Thymus (tissue), 11 donors: ENCODE data around the gene ENTPD1. TPM values are rescaled to one million over a fixed set of nuclear protein-coding genes. Genes with fewer than 3 reads are reported as not detected.

Experiments
- DNase-seq, 9 donors: peaks; one replicate each; pipeline ENCODE4 v3.0.0-alpha.2; 2013; ENCODE audit warnings: low spot score in 9 of 9, low read depth in 6 of 9, missing footprints in 1 of 9
- H3K27ac ChIP-seq, 2 donors: one replicate each; pipeline ENCODE4 v1.5.1; 2013; ENCODE audit warnings: control low read depth in 1 of 2, low read depth in 1 of 2, low read length in 1 of 2, mild to moderate bottlenecking in 1 of 2, moderate library complexity in 1 of 2
- H3K27me3 ChIP-seq, 2 donors: one replicate each; pipeline ENCODE4 v1.5.1; 2013; ENCODE audit warnings: low read length in 1 of 2; ENCODE audit not compliant: control insufficient read depth in 2 of 2, insufficient read depth in 1 of 2
- H3K36me3 ChIP-seq, 2 donors: one replicate each; pipeline ENCODE4 v1.5.1; 2013; ENCODE audit warnings: low read length in 1 of 2, mild to moderate bottlenecking in 1 of 2, moderate library complexity in 1 of 2; ENCODE audit not compliant: control insufficient read depth in 2 of 2, insufficient read depth in 2 of 2
- H3K4me1 ChIP-seq, 2 donors: one replicate each; pipeline ENCODE4 v1.5.1; 2013; ENCODE audit warnings: low read length in 2 of 2; ENCODE audit not compliant: control insufficient read depth in 2 of 2, insufficient read depth in 2 of 2
- H3K4me3 ChIP-seq, 2 donors: one replicate each; pipeline ENCODE4 v1.5.1; 2013; ENCODE audit warnings: low read length in 2 of 2, control low read depth in 1 of 2, mild to moderate bottlenecking in 1 of 2
- H3K9me3 ChIP-seq, 2 donors: one replicate each; pipeline ENCODE4 v1.5.1; 2013; ENCODE audit warnings: low read length in 1 of 2, mild to moderate bottlenecking in 1 of 2; ENCODE audit not compliant: control insufficient read depth in 2 of 2, insufficient read depth in 1 of 2
- WGBS: extraction: QIAGEN DNeasy Blood & Tissue Kit; methylation state at CpG from one replicate; pipeline ENCODE4 v1.1.7; 2013; 5-methylcytosine and 5-hydroxymethylcytosine counted together
- polyA plus RNA-seq: library from polyadenylated mRNA; stranded (reverse); fragments of 200-250 nt; gene quantifications from one replicate; pipeline ENCODE4 v1.2.3, GENCODE V29; 2013
- total RNA-seq: library from RNA; stranded (reverse); fragments of 120-200 nt; gene quantifications from one replicate; pipeline ENCODE4 v1.2.4, GENCODE V29; 2013
- donor health status: healthy.

ENTPD1 gene
- total and polyA plus RNA-seq, 2 donors: 8.2 to 20.5 TPM

DNA sequence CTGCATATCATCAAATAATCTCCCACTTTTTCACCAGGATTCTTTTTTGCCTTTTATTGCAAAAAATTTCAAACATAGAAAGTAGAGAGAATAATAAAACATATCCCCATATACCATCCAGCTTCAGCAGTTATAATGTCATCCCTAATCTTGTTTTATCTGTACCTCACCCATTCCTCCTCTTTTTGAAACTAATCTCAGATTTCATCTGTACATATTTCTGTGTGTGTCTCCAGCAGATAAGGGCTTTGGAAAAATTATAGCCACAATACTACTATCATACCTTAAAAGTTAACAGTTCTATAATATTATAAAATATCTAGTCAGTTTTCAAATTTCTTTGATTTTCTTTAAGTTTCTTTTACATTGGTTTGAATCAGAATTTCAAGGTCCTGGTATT is 7.6 kb upstream of the ENTPD1 start:
- H3K27me3 ChIP-seq: no peaks in the 10 kb centered on the region
- H3K4me3 ChIP-seq: no peak overlapping the region
- H3K9me3 ChIP-seq: no peaks in the 10 kb centered on the region
- DNase-seq: no peak
- no peaks in the 10 kb centered on the region for H3K4me1 ChIP-seq
- no peaks in the 10 kb centered on the region for H3K36me3 ChIP-seq
- H3K27ac ChIP-seq: no peak overlapping the region

DNA sequence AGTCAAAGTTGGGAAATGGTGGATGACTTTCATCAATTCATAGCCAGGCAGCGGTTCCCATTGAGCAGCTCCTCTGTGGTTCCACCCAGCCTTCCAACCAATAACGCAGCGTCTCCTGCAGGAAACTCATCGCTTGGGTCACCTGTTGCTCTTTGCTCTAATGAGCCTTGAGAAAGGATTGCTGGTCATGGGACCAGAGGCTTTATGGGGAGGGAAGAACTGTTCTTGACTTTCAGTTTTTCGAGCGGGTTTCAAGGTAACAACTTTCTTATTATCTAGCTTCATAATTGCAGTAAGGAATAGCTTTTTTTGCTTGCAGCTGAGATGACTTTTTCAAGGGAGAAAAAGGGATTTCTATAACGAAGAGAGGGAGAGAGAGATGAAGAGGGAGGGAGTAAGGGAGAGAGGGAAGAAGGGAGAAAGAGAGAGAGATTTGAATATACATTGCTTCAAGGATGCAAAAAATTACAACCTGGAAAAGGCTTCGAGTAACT is 405 bp upstream of the ENTPD1 start:
- 81% methylated on average over 8 of the region's 8 CpGs for WGBS
- no peak for DNase-seq
- Histone ChIP-seq H3K36me3 (no peaks in the 10 kb centered on the region), H3K27me3 (peaks cover 2 to 5% of the 10 kb centered on the region in 2 donors), H3K4me3 (no peak overlapping the region), H3K4me1 (no peaks in the 10 kb centered on the region), H3K9me3 (no peaks in the 10 kb centered on the region), H3K27ac (no peak overlapping the region)

GRCh38 chr10:95756809-95757684 is 1.1 kb downstream of the ENTPD1 start:
- H3K9me3 ChIP-seq: no peaks in the 10 kb centered on the region
- H3K36me3 ChIP-seq: no peaks in the 10 kb centered on the region
- H3K4me3 ChIP-seq: peak overlapping the region in 1 of 2 donors; percentile 13
- no peak for DNase-seq
- H3K27me3 ChIP-seq: peaks cover 2 to 5% of the 10 kb centered on the region in 2 donors
- WGBS: 70% methylated on average over 5 of the region's 5 CpGs
- H3K27ac ChIP-seq: peak overlapping the region; percentile 32 to 57
- no peaks in the 10 kb centered on the region for H3K4me1 ChIP-seq

DNA sequence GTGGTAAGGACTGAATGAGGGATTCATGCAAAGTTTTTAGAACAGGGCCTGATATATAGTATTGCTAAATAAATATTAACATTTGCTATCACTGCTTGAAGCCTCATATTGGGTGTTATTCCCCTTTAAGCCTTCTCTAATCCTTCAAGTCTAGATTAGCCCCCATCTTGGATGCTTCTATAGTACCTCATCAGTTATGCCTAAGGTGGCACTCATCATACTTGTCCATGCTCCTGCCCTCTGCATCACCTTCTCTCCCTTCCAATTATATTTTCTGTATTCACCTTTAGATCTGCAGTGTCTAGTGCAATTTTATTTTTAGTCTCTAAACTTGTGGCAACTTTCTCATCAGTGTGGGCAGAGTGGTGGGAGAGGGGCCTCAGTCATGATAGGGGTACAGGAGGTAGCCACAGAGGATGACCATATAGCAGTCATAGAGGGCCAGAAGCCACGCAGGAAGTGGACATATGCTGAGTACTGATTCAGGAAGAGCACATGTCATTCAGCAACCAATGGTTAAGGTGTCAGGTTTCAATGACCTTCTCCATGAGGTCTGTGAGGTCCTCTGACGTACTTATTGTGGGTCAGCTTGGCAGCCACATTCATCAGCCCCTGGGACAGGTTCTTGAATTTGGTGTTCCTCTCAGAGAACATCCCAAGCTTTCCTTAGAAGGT is 2.5 kb downstream of the ENTPD1 start:
- DNase-seq: no peak
- no peaks in the 10 kb centered on the region for H3K36me3 ChIP-seq
- H3K27ac ChIP-seq: no peak overlapping the region
- H3K9me3 ChIP-seq: no peaks in the 10 kb centered on the region
- H3K27me3 ChIP-seq: peaks cover 2 to 5% of the 10 kb centered on the region in 2 donors
- WGBS: 95% methylated on average over 2 of the region's 2 CpGs
- no peak overlapping the region for H3K4me3 ChIP-seq
- no peaks in the 10 kb centered on the region for H3K4me1 ChIP-seq

DNA sequence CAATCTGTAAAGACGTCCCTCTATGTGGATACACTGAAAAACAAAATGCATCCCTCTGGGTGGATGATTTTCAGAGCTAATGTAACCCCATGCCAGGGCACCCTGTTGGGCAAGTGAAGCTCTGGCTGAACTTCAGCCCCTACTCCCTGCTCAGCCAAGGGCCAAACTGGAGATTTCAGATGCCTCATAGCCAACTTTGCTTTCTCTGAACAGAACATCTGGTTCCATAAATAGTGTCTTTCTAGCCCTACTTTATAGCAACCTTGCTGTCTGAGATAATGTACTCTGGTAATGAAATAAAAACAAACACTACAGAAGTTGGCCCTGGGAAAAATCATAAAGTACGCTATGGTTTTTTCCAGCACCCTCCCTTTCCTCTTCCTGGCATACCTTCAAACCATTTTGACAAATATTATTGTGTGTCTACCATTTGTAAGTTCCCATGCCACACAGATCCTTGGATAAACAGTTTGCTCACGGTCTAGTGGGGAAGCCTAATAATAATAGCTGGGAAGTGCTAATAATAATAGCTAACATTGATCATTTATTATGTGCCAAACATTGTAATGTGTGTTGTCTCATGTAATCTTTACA is 3.4 kb downstream of the ENTPD1 start:
- Histone ChIP-seq H3K36me3 (no peaks in the 10 kb centered on the region), H3K4me3 (no peak overlapping the region), H3K27me3 (peaks cover 2 to 5% of the 10 kb centered on the region in 2 donors), H3K27ac (no peak overlapping the region), H3K9me3 (no peaks in the 10 kb centered on the region), H3K4me1 (no peaks in the 10 kb centered on the region)
- no peak for DNase-seq
- WGBS: 89% methylated on average over 3 of the region's 3 CpGs

GRCh38 chr10:95761939-95762492 is 6.1 kb downstream of the ENTPD1 start:
- Histone ChIP-seq H3K4me1 (no peaks in the 10 kb centered on the region), H3K4me3 (no peak overlapping the region), H3K9me3 (no peaks in the 10 kb centered on the region), H3K27me3 (no peaks in the 10 kb centered on the region), H3K36me3 (no peaks in the 10 kb centered on the region), H3K27ac (no peak overlapping the region)
- 46% methylated on average over 3 of the region's 3 CpGs for WGBS
- DNase-seq: no peak

GRCh38 chr10:95767884-95768556 is 12.1 kb downstream of the ENTPD1 start:
- H3K27me3 ChIP-seq: no peaks in the 10 kb centered on the region
- no peaks in the 10 kb centered on the region for H3K4me1 ChIP-seq
- H3K9me3 ChIP-seq: no peaks in the 10 kb centered on the region
- peak overlapping the region in 1 of 2 donors; percentile 15 for H3K27ac ChIP-seq
- DNase-seq: no peak
- no peaks in the 10 kb centered on the region for H3K36me3 ChIP-seq
- H3K4me3 ChIP-seq: no peak overlapping the region

GRCh38 chr10:95770084-95770720 is 14.2 kb downstream of the ENTPD1 start:
- no peaks in the 10 kb centered on the region for H3K4me1 ChIP-seq
- 97% methylated on average over 4 of the region's 4 CpGs for WGBS
- H3K27me3 ChIP-seq: no peaks in the 10 kb centered on the region
- DNase-seq: no peak
- H3K27ac ChIP-seq: no peak overlapping the region
- H3K36me3 ChIP-seq: no peaks in the 10 kb centered on the region
- no peaks in the 10 kb centered on the region for H3K9me3 ChIP-seq
- no peak overlapping the region for H3K4me3 ChIP-seq
